HCT116 (cell line): Measurements from ENCODE around the gene UBR3. TPM values are rescaled to one million over a fixed set of nuclear protein-coding genes. Genes with fewer than 3 reads are reported as not detected.

Experiments used
- ATAC-seq: fragments of 200-7000 bp; cut with Tn5 transposase; 2 replicates; pipeline ENCODE4 v1.9.1; 2020; ENCODE audit warnings: mild to moderate bottlenecking, moderate library complexity
- BruUV-seq: library from RNA; stranded (reverse); fragments of 400-500 nt; replicated peaks from 2 replicates; lab custom pipeline; 2021; lab: Mats Ljungman, UMichigan
- CTCF ChIA-PET: fragments of 300-600 bp; sonication (Branson Sonifier 250); formaldehyde crosslinking; loops from one replicate; lab custom pipeline; 2021; ENCODE audit warnings: antibody characterized with exemption; lab: Charles Lee
- POLR2A ChIA-PET: fragments of 300-600, 350-600 bp; sonication (Branson Sonifier 250); formaldehyde crosslinking; loops from one replicate; lab custom pipeline; 2021; ENCODE audit warnings: antibody characterized with exemption; lab: Charles Lee
- RAD21 ChIA-PET, 2 experiments: fragments of 300-600 bp; sonication (Branson Sonifier 250); formaldehyde crosslinking; loops; one replicate each; lab custom pipeline; 2023; ENCODE audit warnings: low total read pairs in 2 of 2; ENCODE audit not compliant: uncharacterized antibody in 2 of 2, unreplicated experiment in 2 of 2, low non-redundant PET in 1 of 2; lab: Charles Lee
- DNase-seq: peaks from one replicate; pipeline ENCODE4 v3.0.0-alpha.2; 2010; ENCODE audit warnings: low read depth, low spot score
- H2AFZ ChIP-seq: fragments of 200-600 bp; shearing (Covaris generic), sonication (generic); 2 replicates; pipeline ENCODE4 v1.6.1; 2017; ENCODE audit warnings: low read depth, mixed run types, mixed read lengths, antibody characterized with exemption, low read length; ENCODE audit not compliant: poor library complexity, severe bottlenecking
- H3K27ac ChIP-seq: 2 replicates; pipeline ENCODE4 v1.5.1; 2012; ENCODE audit warnings: low read depth, low read length
- H3K27me3 ChIP-seq: fragments of 200-600 bp; sonication (generic); 2 replicates; pipeline ENCODE4 v1.6.1; 2016; ENCODE audit warnings: mixed run types, low read length, mixed read lengths; ENCODE audit not compliant: insufficient read depth
- H3K36me3 ChIP-seq, 2 experiments: fragments of 200-500 bp in 1 of 2; fragments of 200-600 bp in 1 of 2; sonication (Bioruptor generic) in 1 of 2; sonication (generic) in 1 of 2; 2 replicates each; pipeline versions ENCODE4 v1.5.1 to v1.6.1; 2014 to 2016; ENCODE audit warnings: low read length in 2 of 2, inconsistent platforms in 1 of 2, mixed read lengths in 1 of 2, mixed run types in 1 of 2; ENCODE audit not compliant: insufficient read depth in 2 of 2, control insufficient read depth in 1 of 2
- H3K4me1 ChIP-seq, 2 experiments: fragments of 200-600 bp in 1 of 2; sonication (generic) in 1 of 2; 2 replicates each; pipeline versions ENCODE4 v1.5.1 to v1.6.1; 2012 to 2017; ENCODE audit warnings: low read length in 2 of 2, inconsistent platforms in 1 of 2, mild to moderate bottlenecking in 1 of 2, mixed read lengths in 1 of 2, mixed run types in 1 of 2, moderate library complexity in 1 of 2; ENCODE audit not compliant: insufficient read depth in 2 of 2, control insufficient read depth in 1 of 2
- H3K4me2 ChIP-seq: fragments of 200-600 bp; sonication (generic); 2 replicates; pipeline ENCODE4 v1.6.1; 2017; ENCODE audit warnings: mixed run types, low read length, mixed read lengths
- H3K4me3 ChIP-seq, 2 experiments: fragments of 200-600 bp in 1 of 2; sonication (generic) in 1 of 2; replicated peaks in 1 of 2; 2 replicates each; pipeline ENCODE4 v1.5.1; 2011 to 2016; ENCODE audit warnings: low read length in 2 of 2, control low read depth in 1 of 2, low read depth in 1 of 2, mild to moderate bottlenecking in 1 of 2, mixed read lengths in 1 of 2, mixed run types in 1 of 2
- H3K79me2 ChIP-seq: fragments of 200-600 bp; sonication (generic); 2 replicates; pipeline ENCODE4 v1.6.1; 2017; ENCODE audit warnings: mild to moderate bottlenecking, mixed run types, low read length, moderate library complexity, mixed read lengths; ENCODE audit not compliant: insufficient read depth
- H3K9ac ChIP-seq: fragments of 200-600 bp; sonication (generic); 2 replicates; pipeline ENCODE4 v1.6.1; 2016; ENCODE audit warnings: low read length, mixed read lengths
- H3K9me2 ChIP-seq: fragments of 200-600 bp; sonication (generic), shearing (Covaris generic); 2 replicates; pipeline ENCODE4 v1.6.1; 2017; ENCODE audit warnings: mixed run types, mild to moderate bottlenecking, moderate library complexity; ENCODE audit not compliant: insufficient read depth
- H3K9me3 ChIP-seq, 2 experiments: fragments of 200-500 bp in 1 of 2; fragments of 200-600 bp in 1 of 2; sonication (Bioruptor generic) in 1 of 2; sonication (generic) in 1 of 2; 2 replicates each; pipeline ENCODE4 v1.6.1; 2014 to 2017; ENCODE audit warnings: low read length in 2 of 2, mixed read lengths in 2 of 2, inconsistent platforms in 1 of 2, low read depth in 1 of 2, mild to moderate bottlenecking in 1 of 2, mixed run types in 1 of 2, moderate library complexity in 1 of 2; ENCODE audit not compliant: control insufficient read depth in 1 of 2, insufficient read depth in 1 of 2
- H4K20me1 ChIP-seq: fragments of 200-600 bp; sonication (generic), shearing (Covaris generic); 2 replicates; pipeline ENCODE4 v1.6.1; 2017; ENCODE audit warnings: mixed run types, mild to moderate bottlenecking, moderate library complexity; ENCODE audit not compliant: insufficient read depth
- ELF1 ChIP-seq: IDR thresholded peaks from 2 replicates; pipeline ENCODE4 v1.6.1; 2012; ENCODE audit warnings: low read depth, borderline replicate concordance
- EZH2phosphoT487 ChIP-seq: fragments of 200-600 bp; IDR thresholded peaks from 2 replicates; pipeline ENCODE4 v1.6.1; 2018; ENCODE audit warnings: antibody characterized with exemption, borderline replicate concordance
- FOSL1 ChIP-seq: IDR thresholded peaks from 2 replicates; pipeline ENCODE4 v1.6.1; 2012; ENCODE audit warnings: low read depth
- JUND ChIP-seq: IDR thresholded peaks from 2 replicates; pipeline ENCODE4 v1.6.1; 2012
- MAX ChIP-seq: IDR thresholded peaks from 2 replicates; pipeline ENCODE4 v1.6.1; 2012
- RAD21 ChIP-seq: IDR thresholded peaks from 2 replicates; pipeline ENCODE4 v1.6.1; 2012; ENCODE audit warnings: low read depth, mild to moderate bottlenecking
- REST ChIP-seq: IDR thresholded peaks from 2 replicates; pipeline ENCODE4 v1.6.1; 2012; ENCODE audit warnings: low read depth
- SIN3A ChIP-seq: IDR thresholded peaks from 2 replicates; pipeline ENCODE4 v1.6.1; 2012; ENCODE audit warnings: low read depth
- SP1 ChIP-seq: IDR thresholded peaks from 2 replicates; pipeline ENCODE4 v1.6.1; 2012; ENCODE audit warnings: low read depth
- TCF7L2 ChIP-seq: IDR thresholded peaks from 2 replicates; pipeline ENCODE4 v1.7.0; 2011; ENCODE audit warnings: borderline replicate concordance, inconsistent platforms; ENCODE audit not compliant: insufficient read depth, insufficient read length; ENCODE audit errors: extremely low read depth
- YY1 ChIP-seq: IDR thresholded peaks from 2 replicates; pipeline ENCODE4 v1.6.1; 2011; ENCODE audit warnings: low read length, low read depth, moderate library complexity, mild to moderate bottlenecking; ENCODE audit not compliant: insufficient replicate concordance; ENCODE audit errors: extremely low read depth
- ZFX ChIP-seq: fragments of 450-650 bp; IDR thresholded peaks from 2 replicates; pipeline ENCODE4 v1.6.1; 2017
- ZNF274 ChIP-seq: fragments of 200-500 bp; sonication (Bioruptor generic); IDR thresholded peaks from 2 replicates; pipeline ENCODE4 v1.6.1; 2014; ENCODE audit warnings: mild to moderate bottlenecking, low read depth, low read length, inconsistent platforms
- intact Hi-C: fragments of 100-400 bp; cut with micrococcal nuclease; formaldehyde crosslinking; loops from 2 replicates; pipeline ENCODE4 v1.10.0; 2022
- total RNA-seq: library from RNA; stranded (reverse); gene quantifications from one replicate; pipeline ENCODE4 v1.2.1, GENCODE V29; 2021; ENCODE audit not compliant: unreplicated experiment
- TF ChIP-seq, protein P1 (sequence below), 3 experiments: fragments of 200-600 bp in 1 of 3; sonication (generic) in 1 of 3; IDR thresholded peaks in 2 of 3; conservative IDR thresholded peaks in 1 of 3; 2 replicates each; pipeline ENCODE4 v1.5.1; 2012 to 2017; ENCODE audit warnings: low read depth in 2 of 3, low read length in 2 of 3, antibody characterized with exemption in 1 of 3, borderline replicate concordance in 1 of 3, control low read depth in 1 of 3, mild to moderate bottlenecking in 1 of 3, mixed read lengths in 1 of 3, mixed run types in 1 of 3, moderate library complexity in 1 of 3; ENCODE audit not compliant: insufficient read depth in 1 of 3
- TF ChIP-seq, protein P2 (sequence below): IDR thresholded peaks from 2 replicates; pipeline ENCODE4 v1.6.1; 2012

The UBR3 gene
- total RNA-seq, 1 experiment from 2014 or later: 29.5 TPM

- POLR2A ChIA-PET: no interaction called here
Observed at GRCh38 chr2:170025223-170025622, 198.0 kb downstream of the UBR3 start.

DNA sequence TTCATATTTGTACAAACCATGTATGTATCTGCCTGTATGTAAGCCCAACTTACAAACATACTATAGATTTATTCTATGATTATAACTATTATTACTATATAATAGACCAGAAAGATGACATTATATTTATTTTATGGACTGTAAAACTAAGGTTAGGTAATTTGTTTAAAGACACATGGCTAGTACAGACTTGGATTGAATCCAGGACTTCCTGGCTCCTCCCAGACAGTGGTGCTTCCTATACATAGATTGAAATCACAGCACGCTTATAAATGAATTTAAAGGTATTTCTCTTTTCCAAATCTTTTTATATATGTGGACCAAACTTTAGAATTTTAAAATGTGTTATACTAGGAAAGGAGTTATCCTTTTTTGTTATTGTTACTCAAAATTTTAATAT, 199.1 kb downstream of the UBR3 start:
- RAD21 ChIA-PET: no interaction called here
- Histone ChIP-seq H3K4me1 (no peaks in the 10 kb centered on the region), H4K20me1 (no peaks in the 10 kb centered on the region)
- TF ChIP-seq, protein P1, sequence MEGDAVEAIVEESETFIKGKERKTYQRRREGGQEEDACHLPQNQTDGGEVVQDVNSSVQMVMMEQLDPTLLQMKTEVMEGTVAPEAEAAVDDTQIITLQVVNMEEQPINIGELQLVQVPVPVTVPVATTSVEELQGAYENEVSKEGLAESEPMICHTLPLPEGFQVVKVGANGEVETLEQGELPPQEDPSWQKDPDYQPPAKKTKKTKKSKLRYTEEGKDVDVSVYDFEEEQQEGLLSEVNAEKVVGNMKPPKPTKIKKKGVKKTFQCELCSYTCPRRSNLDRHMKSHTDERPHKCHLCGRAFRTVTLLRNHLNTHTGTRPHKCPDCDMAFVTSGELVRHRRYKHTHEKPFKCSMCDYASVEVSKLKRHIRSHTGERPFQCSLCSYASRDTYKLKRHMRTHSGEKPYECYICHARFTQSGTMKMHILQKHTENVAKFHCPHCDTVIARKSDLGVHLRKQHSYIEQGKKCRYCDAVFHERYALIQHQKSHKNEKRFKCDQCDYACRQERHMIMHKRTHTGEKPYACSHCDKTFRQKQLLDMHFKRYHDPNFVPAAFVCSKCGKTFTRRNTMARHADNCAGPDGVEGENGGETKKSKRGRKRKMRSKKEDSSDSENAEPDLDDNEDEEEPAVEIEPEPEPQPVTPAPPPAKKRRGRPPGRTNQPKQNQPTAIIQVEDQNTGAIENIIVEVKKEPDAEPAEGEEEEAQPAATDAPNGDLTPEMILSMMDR (IDR thresholded peaks at IDR 0.05 in 2 of 3, conservative IDR thresholded peaks at IDR 0.05 in 1 of 3; ENCODE audit: borderline replicate concordance in 1 of 3, insufficient read depth in 1 of 3, low read depth in 2 of 3, low read length in 2 of 3): no peak
- TF ChIP-seq YY1 (no peak), ZFX (no peak), ZNF274 (no peak), SP1 (no peak), ELF1 (no peak), TCF7L2 (no peak), EZH2phosphoT487 (no peak), FOSL1 (no peak), REST (no peak), JUND (no peak), SIN3A (no peak), RAD21 (no peak), MAX (no peak)
- TF ChIP-seq, protein P2, sequence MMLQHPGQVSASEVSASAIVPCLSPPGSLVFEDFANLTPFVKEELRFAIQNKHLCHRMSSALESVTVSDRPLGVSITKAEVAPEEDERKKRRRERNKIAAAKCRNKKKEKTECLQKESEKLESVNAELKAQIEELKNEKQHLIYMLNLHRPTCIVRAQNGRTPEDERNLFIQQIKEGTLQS: no peak

More at GRCh38 chr2:170025223-170025622, 198.0 kb downstream of the UBR3 start:
- Histone ChIP-seq H3K4me3 (no peak overlapping the region), H3K4me2 (no peak overlapping the region), H3K9ac (no peak overlapping the region), H3K36me3 (no peaks in the 10 kb centered on the region), H3K4me1 (no peaks in the 10 kb centered on the region), H4K20me1 (no peaks in the 10 kb centered on the region), H3K9me2 (no peaks in the 10 kb centered on the region), H2AFZ (no peak overlapping the region), H3K9me3 (no peaks in the 10 kb centered on the region), H3K79me2 (no peaks in the 10 kb centered on the region), H3K27ac (no peak overlapping the region), H3K27me3 (no peaks in the 10 kb centered on the region)
- DNase-seq (no peak), ATAC-seq (no peak)
- TF ChIP-seq, protein P2: no peak
- no peak for TF ChIP-seq ZFX
- no TSS peak for BruUV-seq
- CTCF ChIA-PET: no interaction called here
- intact Hi-C loops: no loop called here
- RAD21 ChIA-PET: no interaction called here

More for the DNA sequence above, 199.1 kb downstream of the UBR3 start:
- intact Hi-C loops: no loop called here
- H3K9me2 ChIP-seq: no peaks in the 10 kb centered on the region
- BruUV-seq: no TSS peak
- no peak overlapping the region for H3K27ac ChIP-seq
- no peaks in the 10 kb centered on the region for H3K79me2 ChIP-seq
- no peak for DNase-seq
- H3K36me3 ChIP-seq: no peaks in the 10 kb centered on the region
- H3K27me3 ChIP-seq: no peaks in the 10 kb centered on the region
- no peak overlapping the region for H3K4me3 ChIP-seq
- ChIA-PET CTCF (no interaction called here), POLR2A (no interaction called here)
- no peak overlapping the region for H3K9ac ChIP-seq
- no peak overlapping the region for H3K4me2 ChIP-seq
- ATAC-seq: no peak
- H2AFZ ChIP-seq: no peak overlapping the region
- no peaks in the 10 kb centered on the region for H3K9me3 ChIP-seq
